Brain microvascular endothelial cell (primary cell): Measurements from ENCODE around the gene ACCSL.

Experiments
- DNase-seq: peaks from one replicate; pipeline ENCODE4 v3.0.0-alpha.2; 2020
- H3K27ac ChIP-seq: fragments of 250-450 bp; sonication (Bioruptor Pico); 2 replicates; pipeline ENCODE4 v1.5.1; 2020; ENCODE audit warnings: mild to moderate bottlenecking, moderate library complexity
- H3K27me3 ChIP-seq: fragments of 250-450 bp; sonication (Bioruptor Pico); replicated peaks from 2 replicates; pipeline ENCODE4 v1.5.1; 2020; ENCODE audit warnings: mild to moderate bottlenecking
- H3K36me3 ChIP-seq: fragments of 250-450 bp; sonication (Bioruptor Pico); replicated peaks from 2 replicates; pipeline ENCODE4 v1.5.1; 2020; ENCODE audit warnings: mild to moderate bottlenecking
- H3K4me3 ChIP-seq: 2 replicates; pipeline ENCODE4 v1.5.1; 2011; ENCODE audit warnings: low read depth, mild to moderate bottlenecking, control low read depth, low read length, moderate library complexity
- CTCF ChIP-seq: IDR thresholded peaks from 2 replicates; pipeline ENCODE4 v1.5.1; 2011; ENCODE audit warnings: low read depth, mild to moderate bottlenecking, moderate library complexity, low read length, control low read depth, inconsistent platforms; ENCODE audit errors: missing control alignments
- in situ Hi-C: cut with HindIII; loops from 2 replicates; pipeline ENCODE4 v1.10.0; 2017; ENCODE audit warnings: low sequenced_read_pairs, low pct_ligation_motif_present

ACCSL gene

GRCh38 chr11:44071157-44071556 lies 23.4 kb downstream of the ACCSL start:
- H3K27ac ChIP-seq = no peak overlapping the region
- no peak overlapping the region for H3K4me3 ChIP-seq
- H3K36me3 ChIP-seq = no peaks in the 10 kb centered on the region
- TF ChIP-seq CTCF = peak; percentile 5
- no peaks in the 10 kb centered on the region for H3K27me3 ChIP-seq
- no peak for DNase-seq
- in situ Hi-C loops = no loop called here

- Histone ChIP-seq H3K27ac (no peak overlapping the region), H3K4me3 (no peak overlapping the region), H3K27me3 (no peaks in the 10 kb centered on the region), H3K36me3 (no peaks in the 10 kb centered on the region)
- no peak for DNase-seq
- in situ Hi-C loops = no loop called here
- no peak for TF ChIP-seq CTCF
These were observed 25.2 kb downstream of the ACCSL start for GRCh38 chr11:44072757-44073658.

GRCh38 chr11:44078794-44079193 lies 31.0 kb downstream of the ACCSL start:
- Histone ChIP-seq H3K27me3 (no peaks in the 10 kb centered on the region), H3K4me3 (no peak overlapping the region), H3K27ac (no peak overlapping the region), H3K36me3 (no peaks in the 10 kb centered on the region)
- in situ Hi-C loops = no loop called here
- no peak for DNase-seq
- no peak for TF ChIP-seq CTCF

- no peak for TF ChIP-seq CTCF
- Histone ChIP-seq H3K27ac (no peak overlapping the region), H3K36me3 (no peaks in the 10 kb centered on the region), H3K27me3 (no peaks in the 10 kb centered on the region), H3K4me3 (no peak overlapping the region)
- in situ Hi-C loops = no loop called here
- DNase-seq = no peak
These were observed 31.6 kb downstream of the ACCSL start for GRCh38 chr11:44079376-44079775.

GRCh38 chr11:44080951-44081350 lies 33.2 kb downstream of the ACCSL start:
- TF ChIP-seq CTCF = no peak
- H3K27me3 ChIP-seq = no peaks in the 10 kb centered on the region
- H3K4me3 ChIP-seq = no peak overlapping the region
- in situ Hi-C loops = no loop called here
- no peak overlapping the region for H3K27ac ChIP-seq
- no peak for DNase-seq
- H3K36me3 ChIP-seq = no peaks in the 10 kb centered on the region
